Right atrium auricular region (tissue), 2 donors: ENCODE data around the gene GCAT. TPM values are rescaled to one million over a fixed set of nuclear protein-coding genes. Genes with fewer than 3 reads are reported as not detected.

Experiments used
- DNase-seq: peaks from one replicate; pipeline ENCODE4 v3.0.0-alpha.2; 2019; ENCODE audit warnings: low spot score
- H3K27ac ChIP-seq, 2 donors: fragments of 200-600 bp; sonication (generic); 1 replicate in 1 of 2; 2 replicates in 1 of 2; pipeline ENCODE4 v1.5.1; 2016 to 2019
- H3K27me3 ChIP-seq, 2 donors: fragments of 200-600 bp; sonication (generic); one replicate each; pipeline versions ENCODE4 v1.5.1 to v1.6.0; 2017 to 2019
- H3K36me3 ChIP-seq: fragments of 200-600 bp; sonication (generic); one replicate; pipeline ENCODE4 v1.5.1; 2016
- H3K4me1 ChIP-seq, 2 donors: fragments of 200-600 bp; sonication (generic); one replicate each; pipeline versions ENCODE4 v1.5.1 to v1.6.0; 2017 to 2019
- H3K4me3 ChIP-seq, 2 donors: fragments of 200-600 bp; sonication (generic); 1 replicate in 1 of 2; 2 replicates in 1 of 2; pipeline ENCODE4 v1.5.1; 2017 to 2019; ENCODE audit warnings: mild to moderate bottlenecking in 1 of 2, moderate library complexity in 1 of 2
- H3K9me3 ChIP-seq, 2 donors: fragments of 200-600 bp; sonication (generic); one replicate each; pipeline ENCODE4 v1.5.1; 2019
- total RNA-seq, 2 donors: library from RNA; depleted of rRNA; stranded (reverse); fragments of >200 nt; gene quantifications; one replicate each; pipeline ENCODE4 v1.1.0, GENCODE V29; 2016
- TF ChIP-seq, protein P1 (sequence below), 2 donors: fragments of 200-600 bp; sonication (generic); IDR thresholded peaks; one replicate each; pipeline ENCODE4 v1.5.1; 2019; ENCODE audit warnings: antibody characterized with exemption in 2 of 2

The GCAT gene
- total RNA-seq, 2 donors from 2014 or later, result 15.7 to 34.2 TPM

DNA sequence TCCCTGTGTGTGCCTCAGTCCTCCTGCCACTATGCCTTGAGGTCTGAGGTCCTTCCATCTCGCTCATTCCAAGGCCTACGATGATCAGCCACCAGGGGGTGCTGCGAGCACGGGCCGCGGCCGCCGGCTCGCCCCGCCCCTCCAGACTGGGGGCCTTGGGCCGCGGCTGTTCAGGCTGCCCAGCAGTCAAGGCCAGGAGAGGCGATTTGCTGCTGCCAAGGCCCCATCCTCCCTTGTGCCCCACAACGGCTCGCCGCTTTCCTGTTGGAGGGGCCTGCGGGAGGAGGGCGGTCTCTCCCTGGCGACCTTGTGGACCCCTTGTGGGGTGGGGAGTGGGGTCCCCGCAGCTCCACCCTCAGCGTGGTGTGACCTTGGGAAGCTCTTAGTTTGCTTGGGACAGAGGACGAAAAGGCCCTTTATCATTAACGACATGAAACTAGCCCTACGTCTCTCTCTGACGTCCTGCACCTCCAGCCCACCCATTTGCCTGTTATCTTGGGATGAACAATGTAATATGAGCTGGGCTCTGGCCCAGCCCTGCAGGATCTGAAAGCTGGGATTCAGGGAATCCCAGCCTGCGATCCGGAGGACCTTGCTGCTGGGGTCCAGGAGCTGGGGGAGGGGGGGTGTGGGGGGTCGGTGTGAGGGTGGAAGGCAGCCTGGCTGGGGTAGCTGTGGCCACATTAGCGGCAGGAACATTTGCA, 10.1 kb downstream of the GCAT start:
- no peaks in the 10 kb centered on the region for H3K36me3 ChIP-seq
- H3K4me3 ChIP-seq, result peak overlapping the region in 1 of 2 donors; percentile 50
- DNase-seq, result peak; percentile 84
- H3K4me1 ChIP-seq, result peaks cover 0 to 20% of the 10 kb centered on the region in 2 donors
- peak overlapping the region; percentile 4 to 66 for H3K27ac ChIP-seq
- TF ChIP-seq, protein P1, sequence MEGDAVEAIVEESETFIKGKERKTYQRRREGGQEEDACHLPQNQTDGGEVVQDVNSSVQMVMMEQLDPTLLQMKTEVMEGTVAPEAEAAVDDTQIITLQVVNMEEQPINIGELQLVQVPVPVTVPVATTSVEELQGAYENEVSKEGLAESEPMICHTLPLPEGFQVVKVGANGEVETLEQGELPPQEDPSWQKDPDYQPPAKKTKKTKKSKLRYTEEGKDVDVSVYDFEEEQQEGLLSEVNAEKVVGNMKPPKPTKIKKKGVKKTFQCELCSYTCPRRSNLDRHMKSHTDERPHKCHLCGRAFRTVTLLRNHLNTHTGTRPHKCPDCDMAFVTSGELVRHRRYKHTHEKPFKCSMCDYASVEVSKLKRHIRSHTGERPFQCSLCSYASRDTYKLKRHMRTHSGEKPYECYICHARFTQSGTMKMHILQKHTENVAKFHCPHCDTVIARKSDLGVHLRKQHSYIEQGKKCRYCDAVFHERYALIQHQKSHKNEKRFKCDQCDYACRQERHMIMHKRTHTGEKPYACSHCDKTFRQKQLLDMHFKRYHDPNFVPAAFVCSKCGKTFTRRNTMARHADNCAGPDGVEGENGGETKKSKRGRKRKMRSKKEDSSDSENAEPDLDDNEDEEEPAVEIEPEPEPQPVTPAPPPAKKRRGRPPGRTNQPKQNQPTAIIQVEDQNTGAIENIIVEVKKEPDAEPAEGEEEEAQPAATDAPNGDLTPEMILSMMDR (IDR thresholded peaks at IDR 0.05), result peak; percentile 93 to 98
- H3K27me3 ChIP-seq, result peaks cover 0 to 3% of the 10 kb centered on the region in 2 donors
- H3K9me3 ChIP-seq, result no peaks in the 10 kb centered on the region

DNA sequence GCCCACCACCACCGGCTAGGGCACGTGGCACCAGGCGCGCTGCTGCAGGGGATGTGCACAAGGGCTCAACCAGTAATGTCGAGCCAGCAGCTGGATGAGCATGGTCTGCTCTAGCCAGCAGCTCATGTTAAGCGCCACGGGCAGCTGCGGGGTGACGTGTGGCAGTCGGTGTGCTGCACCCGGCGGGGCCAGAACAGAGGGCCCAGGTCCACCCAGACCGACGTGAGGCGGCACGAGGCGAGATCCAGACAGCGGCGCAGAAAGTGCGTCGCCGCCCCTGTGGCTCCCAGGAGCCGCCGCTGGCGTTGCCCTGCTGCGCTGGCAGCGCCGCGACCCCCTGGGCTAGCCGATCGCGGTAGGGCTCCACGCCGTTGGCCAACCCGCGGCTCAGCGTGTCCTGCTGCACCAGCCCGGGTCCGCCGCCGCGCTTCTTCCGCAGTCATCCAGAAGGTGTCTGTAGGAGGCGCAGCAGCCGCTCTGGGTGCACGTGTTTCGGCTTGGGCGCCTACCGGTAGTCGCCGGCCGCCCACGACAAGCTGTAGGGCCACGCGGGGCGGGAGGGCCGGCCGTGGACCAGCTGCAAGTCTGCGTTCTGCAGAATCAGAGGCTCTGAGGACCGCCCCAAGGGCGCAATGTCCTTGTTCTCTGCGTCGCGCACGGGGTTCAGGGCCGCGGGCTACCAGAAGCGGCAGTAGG, 10.8 kb downstream of the GCAT start:
- TF ChIP-seq, protein P1 (IDR thresholded peaks at IDR 0.05), result peak in 1 of 2 donors; percentile 54
- Histone ChIP-seq H3K36me3 (no peaks in the 10 kb centered on the region), H3K27ac (peak overlapping the region in 1 of 2 donors; percentile 66), H3K9me3 (no peaks in the 10 kb centered on the region), H3K27me3 (peaks cover 0 to 3% of the 10 kb centered on the region in 2 donors), H3K4me3 (peak overlapping the region in 1 of 2 donors; percentile 50), H3K4me1 (peaks cover 0 to 20% of the 10 kb centered on the region in 2 donors)
- DNase-seq, result no peak

DNA sequence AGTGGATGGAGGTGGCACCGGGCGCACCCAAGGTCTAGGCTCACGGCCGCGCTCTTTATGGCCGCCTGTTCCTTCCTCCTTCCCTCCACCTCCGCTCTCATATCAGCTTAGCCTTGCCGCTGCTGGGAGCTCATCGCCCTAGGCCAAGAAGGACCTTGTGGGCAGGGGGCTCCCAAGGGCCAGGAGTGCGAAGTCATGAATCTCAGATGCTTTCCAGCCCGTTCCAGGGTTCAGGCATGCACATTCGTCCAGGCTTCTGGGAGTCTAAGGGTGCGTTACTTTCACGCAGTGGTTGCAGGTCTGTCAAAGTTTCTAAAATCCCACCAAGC, 11.3 kb downstream of the GCAT start:
- no peak overlapping the region for H3K27ac ChIP-seq
- H3K9me3 ChIP-seq, result no peaks in the 10 kb centered on the region
- H3K4me3 ChIP-seq, result peak overlapping the region in 1 of 2 donors; percentile 50

DNA sequence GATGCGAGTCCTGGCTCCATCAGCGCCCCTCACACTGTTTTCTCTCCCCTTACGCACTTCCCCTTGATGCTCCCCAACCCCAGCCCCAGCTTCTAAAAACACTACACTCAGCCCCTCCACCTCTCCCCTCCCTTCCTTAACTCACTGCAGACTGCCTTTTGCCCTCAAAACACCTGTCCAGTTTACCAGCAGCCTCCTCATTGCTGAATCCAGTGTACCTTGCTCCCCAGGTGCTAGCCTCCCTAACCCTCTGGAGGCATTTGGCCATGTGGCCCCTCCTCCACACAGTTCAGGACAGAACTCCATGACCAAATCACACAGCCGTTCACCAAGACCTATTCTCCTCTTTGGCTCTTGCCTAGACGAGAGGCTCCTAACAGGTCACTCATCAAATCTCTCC, 12.6 kb downstream of the GCAT start:
- Histone ChIP-seq H3K4me3 (no peak overlapping the region), H3K27me3 (peaks cover 0 to 3% of the 10 kb centered on the region in 2 donors), H3K36me3 (no peaks in the 10 kb centered on the region), H3K4me1 (peaks cover 0 to 24% of the 10 kb centered on the region in 2 donors), H3K27ac (no peak overlapping the region), H3K9me3 (no peaks in the 10 kb centered on the region)
- TF ChIP-seq, protein P1 (IDR thresholded peaks at IDR 0.05), result no peak
- DNase-seq, result no peak

More for the DNA sequence above, 11.3 kb downstream of the GCAT start:
- no peaks in the 10 kb centered on the region for H3K36me3 ChIP-seq
- peaks cover 0 to 3% of the 10 kb centered on the region in 2 donors for H3K27me3 ChIP-seq
- TF ChIP-seq, protein P1 (IDR thresholded peaks at IDR 0.05), result no peak
- peaks cover 0 to 20% of the 10 kb centered on the region in 2 donors for H3K4me1 ChIP-seq
- DNase-seq, result no peak

DNA sequence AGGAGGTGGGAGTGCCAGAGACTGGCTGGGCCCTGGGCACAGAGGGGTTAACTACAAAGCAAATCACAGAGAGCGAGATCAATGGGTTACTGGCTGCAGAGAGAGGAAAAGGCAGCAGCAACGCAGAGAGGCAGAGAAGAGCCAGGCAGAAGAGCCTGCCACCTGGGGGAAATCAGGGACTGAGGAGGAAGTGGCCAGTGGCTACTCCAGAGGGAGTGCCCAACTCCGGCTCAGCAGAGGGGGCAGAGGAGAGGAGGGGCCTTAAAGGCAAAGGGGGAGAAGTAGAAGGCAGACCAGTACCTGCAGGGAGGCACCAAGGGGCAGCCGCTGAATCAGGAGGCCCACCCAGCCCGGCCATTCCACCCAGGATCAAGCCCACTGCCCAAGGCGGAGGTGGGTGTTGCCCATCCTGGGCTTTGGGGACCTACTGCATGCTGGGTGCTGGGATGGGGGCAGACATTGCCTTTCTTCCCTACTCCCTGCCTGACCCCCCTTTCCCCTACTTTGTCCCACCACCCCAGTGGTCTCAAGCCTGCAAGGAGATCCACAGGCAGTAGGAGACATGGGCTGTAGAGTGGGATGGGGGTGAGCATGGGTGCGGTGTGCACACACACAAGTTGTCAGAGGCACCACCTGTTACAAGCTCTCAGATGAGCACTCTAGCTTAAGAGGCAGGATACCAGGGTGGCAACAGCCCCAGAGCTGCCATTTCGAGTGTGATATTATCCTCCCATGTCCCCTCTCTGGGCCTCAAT, 14.5 kb downstream of the GCAT start:
- no peaks in the 10 kb centered on the region for H3K9me3 ChIP-seq
- no peak for DNase-seq
- peaks cover 0 to 30% of the 10 kb centered on the region in 2 donors for H3K4me1 ChIP-seq
- no peaks in the 10 kb centered on the region for H3K36me3 ChIP-seq
- no peak overlapping the region for H3K4me3 ChIP-seq
- H3K27ac ChIP-seq, result no peak overlapping the region
- peaks cover 0 to 3% of the 10 kb centered on the region in 2 donors for H3K27me3 ChIP-seq
- TF ChIP-seq, protein P1 (IDR thresholded peaks at IDR 0.05), result no peak
